HL-60 (cell line): ENCODE measurements around the gene EXOC1.
"Not testable (repeated sequence)": the region's sequence is repeated elsewhere in the genome, so short reads cannot be mapped to it uniquely, and the experiment has no call there.

Experiments
- DNase-seq, 2 experiments: peaks; one replicate each; pipeline ENCODE4 v3.0.0-alpha.2; 2010 to 2020; ENCODE audit warnings: low read depth in 1 of 2, low spot score in 1 of 2
- H3K27ac ChIP-seq: fragments of 250-450 bp; sonication (Bioruptor Pico); replicated peaks from 2 replicates; pipeline ENCODE4 v1.5.1; 2020; ENCODE audit warnings: mild to moderate bottlenecking, moderate library complexity
- H3K27me3 ChIP-seq: fragments of 250-450 bp; sonication (Bioruptor Pico); 2 replicates; pipeline ENCODE4 v1.5.1; 2021; ENCODE audit warnings: mild to moderate bottlenecking, moderate library complexity; ENCODE audit not compliant: insufficient read depth, poor library complexity, severe bottlenecking
- H3K4me3 ChIP-seq: replicated peaks from 2 replicates; pipeline ENCODE4 v1.5.1; 2011; ENCODE audit warnings: mild to moderate bottlenecking, control low read depth, low read length; ENCODE audit not compliant: insufficient read depth
- GABPA ChIP-seq: IDR thresholded peaks from 2 replicates; pipeline ENCODE4 v1.6.1; 2012; ENCODE audit warnings: low read depth
- POLR2AphosphoS5 ChIP-seq: IDR thresholded peaks from 2 replicates; pipeline ENCODE4 v1.6.1; 2012; ENCODE audit warnings: low read depth
- SPI1 ChIP-seq: IDR thresholded peaks from 2 replicates; pipeline ENCODE4 v1.6.1; 2012; ENCODE audit warnings: low read depth, mild to moderate bottlenecking, borderline replicate concordance
- TF ChIP-seq, protein P1 (sequence below): IDR thresholded peaks from one replicate; pipeline ENCODE4 v1.5.1; 2011; ENCODE audit warnings: low read length, control low read depth, inconsistent platforms; ENCODE audit not compliant: insufficient read depth
- TF ChIP-seq, protein P2 (sequence below): IDR thresholded peaks from 2 replicates; pipeline ENCODE4 v1.6.1; 2012; ENCODE audit warnings: low read depth; ENCODE audit not compliant: insufficient replicate concordance

Gene EXOC1

DNA sequence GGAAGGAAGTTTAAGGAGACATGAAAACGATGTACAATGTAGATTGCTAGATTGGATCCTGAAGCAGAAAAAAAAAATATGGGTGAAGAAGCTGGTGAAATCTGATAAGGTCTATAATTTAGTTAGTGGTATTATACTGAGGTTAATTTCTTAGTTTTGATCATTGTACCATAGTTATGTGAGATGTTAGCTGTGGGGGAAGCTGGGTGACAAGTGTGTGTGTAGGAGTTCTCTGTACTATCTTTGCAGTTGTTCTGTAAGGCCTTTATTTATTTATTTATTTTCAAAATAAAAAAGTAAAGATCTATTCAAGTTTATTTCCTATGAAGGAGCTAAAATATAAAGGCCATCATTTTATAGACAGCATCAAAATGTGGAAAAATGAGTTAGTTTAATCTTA lies 12.5 kb upstream of the EXOC1 start:
- TF ChIP-seq, protein P1, sequence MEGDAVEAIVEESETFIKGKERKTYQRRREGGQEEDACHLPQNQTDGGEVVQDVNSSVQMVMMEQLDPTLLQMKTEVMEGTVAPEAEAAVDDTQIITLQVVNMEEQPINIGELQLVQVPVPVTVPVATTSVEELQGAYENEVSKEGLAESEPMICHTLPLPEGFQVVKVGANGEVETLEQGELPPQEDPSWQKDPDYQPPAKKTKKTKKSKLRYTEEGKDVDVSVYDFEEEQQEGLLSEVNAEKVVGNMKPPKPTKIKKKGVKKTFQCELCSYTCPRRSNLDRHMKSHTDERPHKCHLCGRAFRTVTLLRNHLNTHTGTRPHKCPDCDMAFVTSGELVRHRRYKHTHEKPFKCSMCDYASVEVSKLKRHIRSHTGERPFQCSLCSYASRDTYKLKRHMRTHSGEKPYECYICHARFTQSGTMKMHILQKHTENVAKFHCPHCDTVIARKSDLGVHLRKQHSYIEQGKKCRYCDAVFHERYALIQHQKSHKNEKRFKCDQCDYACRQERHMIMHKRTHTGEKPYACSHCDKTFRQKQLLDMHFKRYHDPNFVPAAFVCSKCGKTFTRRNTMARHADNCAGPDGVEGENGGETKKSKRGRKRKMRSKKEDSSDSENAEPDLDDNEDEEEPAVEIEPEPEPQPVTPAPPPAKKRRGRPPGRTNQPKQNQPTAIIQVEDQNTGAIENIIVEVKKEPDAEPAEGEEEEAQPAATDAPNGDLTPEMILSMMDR = no peak
- no peak for TF ChIP-seq SPI1
- Histone ChIP-seq H3K27me3 (no peaks in the 10 kb centered on the region), H3K27ac (no peak overlapping the region), H3K4me3 (no peak overlapping the region)
- DNase-seq = no peak

DNA sequence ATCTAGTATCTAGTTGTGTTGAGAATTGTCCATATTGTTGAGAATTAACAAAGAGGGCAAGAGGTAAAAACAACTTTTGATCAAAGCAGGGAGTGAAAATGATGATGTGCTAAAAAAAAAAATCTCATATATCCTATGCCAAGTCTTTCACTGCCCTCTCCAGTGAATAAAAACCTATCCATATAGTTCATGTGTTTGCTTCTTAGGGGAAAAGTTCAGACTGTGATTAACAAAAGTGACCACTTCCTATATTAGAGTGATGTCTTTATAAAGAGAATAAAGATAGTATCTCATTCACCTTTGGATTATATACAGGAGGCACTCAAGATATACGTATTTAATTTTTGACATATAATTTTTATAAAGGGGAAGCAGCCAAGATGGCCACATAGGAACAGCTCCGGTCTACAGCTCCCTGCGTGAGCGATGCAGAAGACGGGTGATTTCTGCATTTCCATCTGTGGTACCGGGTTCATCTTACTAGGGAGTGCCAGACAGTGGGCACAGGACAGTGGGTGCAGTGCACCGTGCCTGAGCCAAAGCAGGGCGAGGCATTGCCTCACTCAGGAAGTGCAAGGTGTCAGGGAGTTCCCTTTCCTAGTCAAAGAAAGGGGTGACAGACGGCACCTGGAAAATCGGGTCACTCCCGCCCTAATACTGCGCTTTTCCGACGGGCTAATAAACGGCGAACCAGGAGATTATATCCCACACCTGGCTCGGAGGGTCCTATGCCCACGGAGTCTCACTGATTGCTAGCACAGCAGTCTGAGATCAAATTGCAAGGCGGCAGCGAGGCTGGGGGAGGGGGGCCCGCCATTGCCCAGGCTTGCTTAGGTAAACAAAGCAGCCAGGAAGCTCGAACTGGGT lies 11.8 kb upstream of the EXOC1 start:
- not testable (repeated sequence) for DNase-seq, H3K27ac ChIP-seq, H3K4me3 ChIP-seq, H3K27me3 ChIP-seq

DNA sequence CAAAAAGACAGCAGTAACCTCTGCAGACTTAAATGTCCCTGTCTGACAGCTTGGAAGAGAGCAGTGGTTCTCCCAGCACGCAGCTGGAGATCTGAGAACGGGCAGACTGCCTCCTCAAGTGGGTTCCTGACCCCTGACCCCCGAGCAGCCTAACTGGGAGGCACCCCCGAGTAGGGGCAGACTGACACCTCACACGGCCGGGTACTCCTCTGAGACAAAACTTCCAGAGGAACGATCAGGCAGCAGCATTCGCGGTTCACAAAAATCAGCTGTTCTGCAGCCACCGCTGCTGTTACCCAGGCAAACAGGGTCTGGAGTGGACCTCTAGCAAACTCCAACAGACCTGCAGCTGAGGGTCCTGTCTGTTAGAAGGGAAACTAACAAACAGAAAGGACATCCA lies 11.1 kb upstream of the EXOC1 start:
- H3K27ac ChIP-seq, H3K4me3 ChIP-seq, DNase-seq, H3K27me3 ChIP-seq: not testable (repeated sequence)

DNA sequence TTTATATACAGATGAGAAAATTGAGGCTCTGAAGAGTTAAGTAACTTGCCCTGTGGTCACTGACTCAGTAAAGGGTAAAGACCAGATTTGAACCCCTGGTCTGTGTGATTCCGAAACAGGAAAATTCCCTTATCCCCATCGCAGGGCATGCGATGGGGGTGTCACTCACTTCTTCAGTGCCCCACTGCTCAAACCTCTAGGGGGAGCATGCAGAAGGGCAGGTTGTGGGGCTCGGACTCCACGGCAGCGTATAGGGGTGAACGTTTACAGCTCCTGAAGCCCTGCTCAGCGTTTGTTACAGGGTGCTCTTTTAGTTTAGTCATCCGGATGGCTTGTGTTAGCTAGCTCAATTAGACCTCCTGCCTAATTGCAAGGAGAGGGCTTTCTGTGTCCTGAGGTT lies 3.7 kb upstream of the EXOC1 start:
- H3K4me3 ChIP-seq = no peak overlapping the region
- TF ChIP-seq SPI1 = no peak
- TF ChIP-seq, protein P1 = no peak
- no peak for TF ChIP-seq GABPA
- TF ChIP-seq POLR2AphosphoS5 = no peak
- TF ChIP-seq, protein P2, sequence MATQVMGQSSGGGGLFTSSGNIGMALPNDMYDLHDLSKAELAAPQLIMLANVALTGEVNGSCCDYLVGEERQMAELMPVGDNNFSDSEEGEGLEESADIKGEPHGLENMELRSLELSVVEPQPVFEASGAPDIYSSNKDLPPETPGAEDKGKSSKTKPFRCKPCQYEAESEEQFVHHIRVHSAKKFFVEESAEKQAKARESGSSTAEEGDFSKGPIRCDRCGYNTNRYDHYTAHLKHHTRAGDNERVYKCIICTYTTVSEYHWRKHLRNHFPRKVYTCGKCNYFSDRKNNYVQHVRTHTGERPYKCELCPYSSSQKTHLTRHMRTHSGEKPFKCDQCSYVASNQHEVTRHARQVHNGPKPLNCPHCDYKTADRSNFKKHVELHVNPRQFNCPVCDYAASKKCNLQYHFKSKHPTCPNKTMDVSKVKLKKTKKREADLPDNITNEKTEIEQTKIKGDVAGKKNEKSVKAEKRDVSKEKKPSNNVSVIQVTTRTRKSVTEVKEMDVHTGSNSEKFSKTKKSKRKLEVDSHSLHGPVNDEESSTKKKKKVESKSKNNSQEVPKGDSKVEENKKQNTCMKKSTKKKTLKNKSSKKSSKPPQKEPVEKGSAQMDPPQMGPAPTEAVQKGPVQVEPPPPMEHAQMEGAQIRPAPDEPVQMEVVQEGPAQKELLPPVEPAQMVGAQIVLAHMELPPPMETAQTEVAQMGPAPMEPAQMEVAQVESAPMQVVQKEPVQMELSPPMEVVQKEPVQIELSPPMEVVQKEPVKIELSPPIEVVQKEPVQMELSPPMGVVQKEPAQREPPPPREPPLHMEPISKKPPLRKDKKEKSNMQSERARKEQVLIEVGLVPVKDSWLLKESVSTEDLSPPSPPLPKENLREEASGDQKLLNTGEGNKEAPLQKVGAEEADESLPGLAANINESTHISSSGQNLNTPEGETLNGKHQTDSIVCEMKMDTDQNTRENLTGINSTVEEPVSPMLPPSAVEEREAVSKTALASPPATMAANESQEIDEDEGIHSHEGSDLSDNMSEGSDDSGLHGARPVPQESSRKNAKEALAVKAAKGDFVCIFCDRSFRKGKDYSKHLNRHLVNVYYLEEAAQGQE = no peak
- H3K27ac ChIP-seq = no peak overlapping the region
- DNase-seq = no peak
- no peaks in the 10 kb centered on the region for H3K27me3 ChIP-seq

DNA sequence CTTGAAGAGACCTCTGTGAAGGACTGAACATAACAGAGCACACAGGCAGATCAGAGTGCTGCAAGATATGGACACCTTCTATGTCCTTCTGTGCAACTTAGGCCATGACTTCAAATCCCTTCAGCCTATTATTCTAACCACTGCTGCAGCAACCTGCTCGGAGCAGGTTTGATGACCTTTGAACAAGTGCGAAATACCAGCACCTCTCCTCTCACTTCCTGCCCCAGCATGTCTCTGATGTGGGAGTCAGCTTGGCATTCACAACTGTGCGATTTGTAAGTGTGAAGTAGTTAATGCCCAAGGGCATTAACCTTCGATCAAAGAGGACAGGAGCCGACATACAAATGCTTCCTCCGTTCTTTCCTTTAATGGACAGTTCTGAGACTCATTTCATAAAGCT lies 1.6 kb upstream of the EXOC1 start:
- no peak for DNase-seq
- no peak overlapping the region for H3K4me3 ChIP-seq
- H3K27ac ChIP-seq = no peak overlapping the region
- no peaks in the 10 kb centered on the region for H3K27me3 ChIP-seq
- TF ChIP-seq, protein P1 = no peak
- TF ChIP-seq GABPA = no peak
- no peak for TF ChIP-seq SPI1
- no peak for TF ChIP-seq POLR2AphosphoS5
- TF ChIP-seq, protein P2 = no peak
